ENCODE measurements around the gene KIF5A.

The KIF5A gene

GRCh38 chr12:57628280-57629191, 78.7 kb downstream of the KIF5A start:
- Mint-ChIP-seq H3K9me3 (no peaks in the 10 kb centered on the region), H3K27me3 (peaks cover 87% of the 10 kb centered on the region), H3K4me3 (peak overlapping the region; percentile 8), H3K36me3 (ENCODE audit: insufficient read depth) (no peaks in the 10 kb centered on the region), H3K27ac (ENCODE audit: low read depth) (no peak overlapping the region), H3K4me1 (peaks cover 9% of the 10 kb centered on the region)
- peak in 1 of 2 donors; percentile 12 for DNase-seq (ENCODE audit: low spot score in 2 of 2)
- no peak for ATAC-seq (replicated peaks; ENCODE audit: extremely low read depth, poor library complexity, severe bottlenecking)

GRCh38 chr12:57629897-57630471, 80.1 kb downstream of the KIF5A start:
- H3K4me3 Mint-ChIP-seq = no peak overlapping the region
- peaks cover 9% of the 10 kb centered on the region for H3K4me1 Mint-ChIP-seq
- H3K36me3 Mint-ChIP-seq (ENCODE audit: insufficient read depth) = no peaks in the 10 kb centered on the region
- no peaks in the 10 kb centered on the region for H3K9me3 Mint-ChIP-seq
- H3K27ac Mint-ChIP-seq (ENCODE audit: low read depth) = no peak overlapping the region
- DNase-seq (ENCODE audit: low spot score in 2 of 2) = peak in 1 of 2 donors; percentile 12
- no peak for ATAC-seq (replicated peaks; ENCODE audit: extremely low read depth, poor library complexity, severe bottlenecking)
- peaks cover 76% of the 10 kb centered on the region for H3K27me3 Mint-ChIP-seq

GRCh38 chr12:57630891-57631433, 81.1 kb downstream of the KIF5A start:
- H3K4me3 Mint-ChIP-seq = no peak overlapping the region
- H3K9me3 Mint-ChIP-seq = no peaks in the 10 kb centered on the region
- no peak overlapping the region for H3K27ac Mint-ChIP-seq (ENCODE audit: low read depth)
- peaks cover 67% of the 10 kb centered on the region for H3K27me3 Mint-ChIP-seq
- H3K4me1 Mint-ChIP-seq = peaks cover 9% of the 10 kb centered on the region
- no peak for ATAC-seq (replicated peaks; ENCODE audit: extremely low read depth, poor library complexity, severe bottlenecking)
- DNase-seq (ENCODE audit: low spot score in 2 of 2) = peak in 1 of 2 donors; percentile 12
- H3K36me3 Mint-ChIP-seq (ENCODE audit: insufficient read depth) = no peaks in the 10 kb centered on the region

- DNase-seq (ENCODE audit: low spot score in 2 of 2) (no peak), ATAC-seq (replicated peaks; ENCODE audit: extremely low read depth, poor library complexity, severe bottlenecking) (no peak)
- Mint-ChIP-seq H3K27ac (ENCODE audit: low read depth) (no peak overlapping the region), H3K27me3 (peaks cover 60% of the 10 kb centered on the region), H3K9me3 (no peaks in the 10 kb centered on the region), H3K36me3 (ENCODE audit: insufficient read depth) (no peaks in the 10 kb centered on the region), H3K4me1 (peaks cover 9% of the 10 kb centered on the region), H3K4me3 (peak overlapping the region; percentile 25)
These were observed 81.8 kb downstream of the KIF5A start for GRCh38 chr12:57631566-57632072.

GRCh38 chr12:57632073-57632957, 82.5 kb downstream of the KIF5A start:
- Mint-ChIP-seq H3K4me3 (peak overlapping the region; percentile 73), H3K36me3 (ENCODE audit: insufficient read depth) (no peaks in the 10 kb centered on the region), H3K27ac (ENCODE audit: low read depth) (no peak overlapping the region), H3K9me3 (no peaks in the 10 kb centered on the region), H3K4me1 (peaks cover 9% of the 10 kb centered on the region), H3K27me3 (peaks cover 53% of the 10 kb centered on the region)
- ATAC-seq (replicated peaks; ENCODE audit: extremely low read depth, poor library complexity, severe bottlenecking) (peak; percentile 45), DNase-seq (ENCODE audit: low spot score in 2 of 2) (peak in 1 of 2 donors; percentile 13)

- Mint-ChIP-seq H3K27ac (ENCODE audit: low read depth) (no peak within 1 kb of the TSS), H3K36me3 (ENCODE audit: insufficient read depth) (no peaks in the 10 kb centered on the region), H3K27me3 (peaks cover 50% of the 10 kb centered on the region), H3K4me3 (peak within 1 kb of the TSS; percentile 73), H3K9me3 (no peaks in the 10 kb centered on the region), H3K4me1 (peaks cover 9% of the 10 kb centered on the region)
- DNase-seq (ENCODE audit: low spot score in 2 of 2) (peak in 1 of 2 donors; percentile 49), ATAC-seq (replicated peaks; ENCODE audit: extremely low read depth, poor library complexity, severe bottlenecking) (peak; percentile 74)
These were observed 83.4 kb downstream of the KIF5A start, which contains the start of gene B4GALNT1 for GRCh38 chr12:57632958-57633840. Gene B4GALNT1, minus strand, starts transcription at chr12:57633201. Its CDS starts 1,069 bp downstream, at chr12:57632132.

Measured in central memory CD8-positive, alpha-beta T cell (primary cell).